Tibial nerve (tissue), 4 donors: ENCODE results near the gene RCL1.

ENCODE experiments used
- EP300 ChIP-seq, 2 donors: sonication (generic); formaldehyde crosslinking; IDR thresholded peaks; one replicate each; pipeline ENCODE4 v1.6.1; 2017; ENCODE audit warnings: antibody characterized with exemption in 2 of 2, mild to moderate bottlenecking in 1 of 2
- POLR2A ChIP-seq, 2 donors: fragments of 450-650 bp; IDR thresholded peaks; one replicate each; pipeline ENCODE4 v1.6.1; 2017; ENCODE audit warnings: antibody characterized with exemption in 2 of 2, mild to moderate bottlenecking in 2 of 2, moderate library complexity in 2 of 2
- TF ChIP-seq, protein P1 (sequence below), 5 experiments: fragments of 200-600 bp in 3 of 5; fragments of 450-650 bp in 2 of 5; sonication (generic) in 3 of 5; IDR thresholded peaks; one replicate each; pipeline ENCODE4 v1.5.1; 2016 to 2019; ENCODE audit warnings: antibody characterized with exemption in 5 of 5, mild to moderate bottlenecking in 3 of 5, moderate library complexity in 2 of 5

DNA sequence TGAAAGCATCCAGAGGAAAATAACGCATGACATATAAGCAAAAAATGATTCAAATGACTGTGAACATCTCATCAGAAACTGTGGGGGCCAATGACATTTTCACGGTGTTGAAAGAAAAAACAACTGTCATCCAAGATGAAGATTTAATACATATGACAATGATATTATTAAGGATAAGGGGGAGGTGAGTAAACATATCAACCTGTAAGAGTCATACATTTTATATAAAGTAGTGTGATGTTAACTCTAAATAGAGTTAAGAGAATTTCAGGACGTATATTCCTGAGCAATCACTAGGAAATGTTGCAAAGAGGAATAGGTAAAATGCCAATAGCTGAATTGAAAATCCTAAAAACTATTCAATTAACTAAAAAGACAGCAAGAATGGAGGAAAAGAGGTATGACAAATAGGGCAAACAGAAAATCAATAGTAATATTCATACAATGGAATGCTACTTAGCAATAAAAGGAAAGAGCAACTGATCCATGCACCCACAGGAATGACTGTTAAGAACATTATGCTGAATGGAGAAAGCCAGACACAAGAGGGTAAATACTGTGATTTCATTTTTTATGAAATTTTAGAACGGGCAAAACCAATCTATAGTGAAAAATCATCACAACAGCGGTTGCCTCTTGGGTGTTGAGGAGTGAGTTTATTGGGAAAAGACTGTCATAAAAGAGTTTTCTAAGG lies 99.9 kb downstream of the RCL1 start:
- TF ChIP-seq, protein P1, sequence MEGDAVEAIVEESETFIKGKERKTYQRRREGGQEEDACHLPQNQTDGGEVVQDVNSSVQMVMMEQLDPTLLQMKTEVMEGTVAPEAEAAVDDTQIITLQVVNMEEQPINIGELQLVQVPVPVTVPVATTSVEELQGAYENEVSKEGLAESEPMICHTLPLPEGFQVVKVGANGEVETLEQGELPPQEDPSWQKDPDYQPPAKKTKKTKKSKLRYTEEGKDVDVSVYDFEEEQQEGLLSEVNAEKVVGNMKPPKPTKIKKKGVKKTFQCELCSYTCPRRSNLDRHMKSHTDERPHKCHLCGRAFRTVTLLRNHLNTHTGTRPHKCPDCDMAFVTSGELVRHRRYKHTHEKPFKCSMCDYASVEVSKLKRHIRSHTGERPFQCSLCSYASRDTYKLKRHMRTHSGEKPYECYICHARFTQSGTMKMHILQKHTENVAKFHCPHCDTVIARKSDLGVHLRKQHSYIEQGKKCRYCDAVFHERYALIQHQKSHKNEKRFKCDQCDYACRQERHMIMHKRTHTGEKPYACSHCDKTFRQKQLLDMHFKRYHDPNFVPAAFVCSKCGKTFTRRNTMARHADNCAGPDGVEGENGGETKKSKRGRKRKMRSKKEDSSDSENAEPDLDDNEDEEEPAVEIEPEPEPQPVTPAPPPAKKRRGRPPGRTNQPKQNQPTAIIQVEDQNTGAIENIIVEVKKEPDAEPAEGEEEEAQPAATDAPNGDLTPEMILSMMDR (IDR thresholded peaks at IDR 0.05) = no peak
- TF ChIP-seq POLR2A (IDR thresholded peaks at IDR 0.05) (no peak), EP300 (IDR thresholded peaks at IDR 0.05) (no peak)
